ENCODE measurements around the gene SNAP23. TPM values are rescaled to one million over a fixed set of nuclear protein-coding genes. Genes with fewer than 3 reads are reported as not detected.

The SNAP23 gene
- total RNA-seq, 1 experiment from 2014 or later, result 31.2 TPM

DNA sequence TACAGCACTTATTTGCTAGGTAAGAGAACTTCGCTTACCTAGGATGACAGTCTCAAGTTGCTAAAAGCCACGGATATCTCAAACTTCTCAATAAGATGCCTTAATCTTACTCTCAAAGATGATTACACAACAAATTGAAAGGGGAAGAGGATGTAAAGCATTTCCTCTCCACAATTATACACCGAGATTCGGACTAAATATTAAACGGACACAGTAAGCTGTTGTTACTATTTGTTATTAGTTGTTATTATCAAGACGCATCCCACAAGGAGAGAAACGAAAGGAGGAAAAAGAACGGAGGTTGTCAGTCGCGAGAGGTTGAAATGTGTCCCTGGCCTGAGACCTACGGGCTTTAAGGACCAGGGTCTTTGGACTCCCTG, 5.2 kb upstream of the SNAP23 start:
- peaks cover 37% of the 10 kb centered on the region for H3K79me2 ChIP-seq (ENCODE audit: insufficient read depth, low read length)
- peak overlapping the region; percentile 87 to 97 for H3K4me3 ChIP-seq (replicated peaks in 1 of 2; ENCODE audit: low read depth in 1 of 2, low read length in 2 of 2)
- H3K9me2 ChIP-seq (ENCODE audit: insufficient read depth), result no peaks in the 10 kb centered on the region
- ChIA-PET RAD21 (ENCODE audit: low non-redundant PET in 1 of 2, low total read pairs in 2 of 2, uncharacterized antibody in 2 of 2, unreplicated experiment in 2 of 2) (no interaction called here), CTCF (no interaction called here), POLR2A (no interaction called here)
- peaks cover 10 to 16% of the 10 kb centered on the region in 2 experiments for H3K4me1 ChIP-seq (ENCODE audit: control insufficient read depth in 1 of 2, insufficient read depth in 2 of 2, low read length in 2 of 2)
- peak overlapping the region; percentile 86 for H3K9ac ChIP-seq (ENCODE audit: low read length)
- intact Hi-C loops (cut with micrococcal nuclease), result no loop called here
- H3K27me3 ChIP-seq (ENCODE audit: insufficient read depth, low read length), result no peaks in the 10 kb centered on the region
- no peak overlapping the region for H2AFZ ChIP-seq (ENCODE audit: low read depth, low read length, poor library complexity, severe bottlenecking)
- DNase-seq (ENCODE audit: low read depth, low spot score) (no peak), ATAC-seq (no peak)
- BruUV-seq (replicated peaks), result TSS peak; percentile 64
- H3K27ac ChIP-seq (ENCODE audit: low read depth, low read length), result peak overlapping the region; percentile 53
- TF ChIP-seq, protein P1, sequence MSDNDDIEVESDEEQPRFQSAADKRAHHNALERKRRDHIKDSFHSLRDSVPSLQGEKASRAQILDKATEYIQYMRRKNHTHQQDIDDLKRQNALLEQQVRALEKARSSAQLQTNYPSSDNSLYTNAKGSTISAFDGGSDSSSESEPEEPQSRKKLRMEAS (IDR thresholded peaks at IDR 0.05), result peak; percentile 5; the same call in 1 of the 2 replicates
- TF ChIP-seq SIN3A (IDR thresholded peaks at IDR 0.05; ENCODE audit: low read depth), result no peak
- no peaks in the 10 kb centered on the region for H3K36me3 ChIP-seq (ENCODE audit: control insufficient read depth in 1 of 2, insufficient read depth in 2 of 2, low read length in 2 of 2)
- H3K4me2 ChIP-seq (ENCODE audit: low read length), result peak overlapping the region; percentile 98
- no peaks in the 10 kb centered on the region for H4K20me1 ChIP-seq (ENCODE audit: insufficient read depth)
- H3K9me3 ChIP-seq (ENCODE audit: control insufficient read depth in 1 of 2, insufficient read depth in 1 of 2, low read depth in 1 of 2, low read length in 2 of 2), result no peaks in the 10 kb centered on the region

DNA sequence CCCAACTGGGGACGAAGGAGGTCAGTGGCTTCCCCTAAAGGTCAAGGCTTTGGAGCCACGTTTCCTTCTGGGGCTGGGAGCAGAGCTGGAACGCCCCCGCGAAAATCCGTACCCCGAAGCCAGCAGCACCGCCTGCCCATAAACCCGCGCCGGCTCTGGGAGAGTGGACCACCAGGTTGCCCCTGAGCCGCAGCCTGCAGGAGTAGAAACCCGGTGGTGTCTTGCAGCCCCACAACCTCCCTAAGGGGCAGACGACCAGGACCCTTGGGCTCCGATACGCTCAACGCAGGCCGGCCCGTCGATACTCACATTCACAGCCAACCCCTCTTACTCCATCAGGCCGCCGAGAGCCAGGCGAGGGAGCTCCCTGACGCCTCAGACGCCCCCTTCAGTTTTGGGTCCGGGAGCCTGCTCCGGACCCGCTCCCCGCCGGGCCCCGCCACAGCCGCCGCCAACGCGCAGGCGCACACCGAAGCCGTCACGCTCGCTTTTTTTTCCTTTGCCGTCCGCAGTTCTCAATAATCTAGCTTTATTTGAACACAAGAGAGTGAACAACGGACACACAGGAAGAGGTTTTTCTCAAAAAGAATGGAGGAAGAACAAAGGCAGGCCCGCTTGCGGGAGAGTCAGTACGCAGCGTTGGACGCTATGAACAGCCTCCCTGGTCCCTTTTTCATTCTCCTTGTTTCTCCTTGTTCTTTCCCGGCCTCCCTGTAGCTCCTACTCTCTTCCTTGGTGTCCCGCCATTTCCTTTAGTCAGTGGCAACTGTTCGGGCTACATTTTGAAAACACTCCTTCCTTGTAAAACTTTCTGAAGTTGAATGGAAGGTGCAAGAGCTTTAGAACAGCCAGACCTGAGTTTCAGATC, 4.5 kb upstream of the SNAP23 start, which contains the start of gene ZNF106:
TSS of gene ZNF106 (minus strand) at position 471 of the 868 bp plus-strand sequence. CDS start 18,852 bp downstream, outside the sequence.
- H3K27ac ChIP-seq (ENCODE audit: low read depth, low read length), result peak within 1 kb of the TSS; percentile 53
- peak within 1 kb of the TSS; percentile 86 for H3K9ac ChIP-seq (ENCODE audit: low read length)
- peaks cover 37% of the 10 kb centered on the region for H3K79me2 ChIP-seq (ENCODE audit: insufficient read depth, low read length)
- ATAC-seq (peak; percentile 63), DNase-seq (ENCODE audit: low read depth, low spot score) (peak; percentile 76)
- intact Hi-C loops (cut with micrococcal nuclease), result no loop called here
- no TSS peak for BruUV-seq (replicated peaks)
- peak within 1 kb of the TSS; percentile 87 to 97 for H3K4me3 ChIP-seq (replicated peaks in 1 of 2; ENCODE audit: low read depth in 1 of 2, low read length in 2 of 2)
- H2AFZ ChIP-seq (ENCODE audit: low read depth, low read length, poor library complexity, severe bottlenecking), result peak within 1 kb of the TSS; percentile 81
- RAD21 ChIA-PET (ENCODE audit: low non-redundant PET in 1 of 2, low total read pairs in 2 of 2, uncharacterized antibody in 2 of 2, unreplicated experiment in 2 of 2), result no interaction called here
- no peaks in the 10 kb centered on the region for H4K20me1 ChIP-seq (ENCODE audit: insufficient read depth)
- no peaks in the 10 kb centered on the region for H3K27me3 ChIP-seq (ENCODE audit: insufficient read depth, low read length)
- H3K36me3 ChIP-seq (ENCODE audit: control insufficient read depth in 1 of 2, insufficient read depth in 2 of 2, low read length in 2 of 2), result no peaks in the 10 kb centered on the region
- H3K4me1 ChIP-seq (ENCODE audit: control insufficient read depth in 1 of 2, insufficient read depth in 2 of 2, low read length in 2 of 2), result peaks cover 10 to 18% of the 10 kb centered on the region in 2 experiments
- POLR2A ChIA-PET, result interaction anchor here (0.8 kb wide), 1 partner anchor 55 kb away, joined by 3 read pairs; no protein-coding TSS in a partner anchor
- CTCF ChIA-PET, result interaction anchor here (1.3 kb wide), 1 partner anchor 19 kb away, joined by 3 read pairs; no protein-coding TSS in a partner anchor
- H3K9me3 ChIP-seq (ENCODE audit: control insufficient read depth in 1 of 2, insufficient read depth in 1 of 2, low read depth in 1 of 2, low read length in 2 of 2), result no peaks in the 10 kb centered on the region
- no peaks in the 10 kb centered on the region for H3K9me2 ChIP-seq (ENCODE audit: insufficient read depth)
- peak within 1 kb of the TSS; percentile 98 for H3K4me2 ChIP-seq (ENCODE audit: low read length)
- TF ChIP-seq ZFX (IDR thresholded peaks at IDR 0.05), result peak; percentile 24; the same call in 1 of the 2 replicates
- peak; percentile 53; the same call in 1 of the 2 replicates for TF ChIP-seq SP1 (IDR thresholded peaks at IDR 0.05; ENCODE audit: low read depth)
- peak; percentile 88 for TF ChIP-seq TCF7L2 (IDR thresholded peaks at IDR 0.05; ENCODE audit: borderline replicate concordance, extremely low read depth, insufficient read depth, insufficient read length)
- no peak for TF ChIP-seq EZH2 (IDR thresholded peaks at IDR 0.05)
- no peak for TF ChIP-seq FOSL1 (IDR thresholded peaks at IDR 0.05; ENCODE audit: low read depth)
- TF ChIP-seq, protein P2, sequence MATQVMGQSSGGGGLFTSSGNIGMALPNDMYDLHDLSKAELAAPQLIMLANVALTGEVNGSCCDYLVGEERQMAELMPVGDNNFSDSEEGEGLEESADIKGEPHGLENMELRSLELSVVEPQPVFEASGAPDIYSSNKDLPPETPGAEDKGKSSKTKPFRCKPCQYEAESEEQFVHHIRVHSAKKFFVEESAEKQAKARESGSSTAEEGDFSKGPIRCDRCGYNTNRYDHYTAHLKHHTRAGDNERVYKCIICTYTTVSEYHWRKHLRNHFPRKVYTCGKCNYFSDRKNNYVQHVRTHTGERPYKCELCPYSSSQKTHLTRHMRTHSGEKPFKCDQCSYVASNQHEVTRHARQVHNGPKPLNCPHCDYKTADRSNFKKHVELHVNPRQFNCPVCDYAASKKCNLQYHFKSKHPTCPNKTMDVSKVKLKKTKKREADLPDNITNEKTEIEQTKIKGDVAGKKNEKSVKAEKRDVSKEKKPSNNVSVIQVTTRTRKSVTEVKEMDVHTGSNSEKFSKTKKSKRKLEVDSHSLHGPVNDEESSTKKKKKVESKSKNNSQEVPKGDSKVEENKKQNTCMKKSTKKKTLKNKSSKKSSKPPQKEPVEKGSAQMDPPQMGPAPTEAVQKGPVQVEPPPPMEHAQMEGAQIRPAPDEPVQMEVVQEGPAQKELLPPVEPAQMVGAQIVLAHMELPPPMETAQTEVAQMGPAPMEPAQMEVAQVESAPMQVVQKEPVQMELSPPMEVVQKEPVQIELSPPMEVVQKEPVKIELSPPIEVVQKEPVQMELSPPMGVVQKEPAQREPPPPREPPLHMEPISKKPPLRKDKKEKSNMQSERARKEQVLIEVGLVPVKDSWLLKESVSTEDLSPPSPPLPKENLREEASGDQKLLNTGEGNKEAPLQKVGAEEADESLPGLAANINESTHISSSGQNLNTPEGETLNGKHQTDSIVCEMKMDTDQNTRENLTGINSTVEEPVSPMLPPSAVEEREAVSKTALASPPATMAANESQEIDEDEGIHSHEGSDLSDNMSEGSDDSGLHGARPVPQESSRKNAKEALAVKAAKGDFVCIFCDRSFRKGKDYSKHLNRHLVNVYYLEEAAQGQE (IDR thresholded peaks at IDR 0.05; ENCODE audit: low read depth), result no peak
- TF ChIP-seq EZH2phosphoT487 (IDR thresholded peaks at IDR 0.05; ENCODE audit: borderline replicate concordance), result no peak
- peak; percentile 60; the same call in 1 of the 2 replicates for TF ChIP-seq SIN3A (IDR thresholded peaks at IDR 0.05; ENCODE audit: low read depth)
- TF ChIP-seq, protein P3, sequence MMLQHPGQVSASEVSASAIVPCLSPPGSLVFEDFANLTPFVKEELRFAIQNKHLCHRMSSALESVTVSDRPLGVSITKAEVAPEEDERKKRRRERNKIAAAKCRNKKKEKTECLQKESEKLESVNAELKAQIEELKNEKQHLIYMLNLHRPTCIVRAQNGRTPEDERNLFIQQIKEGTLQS (IDR thresholded peaks at IDR 0.05), result no peak
- TF ChIP-seq, protein P4, sequence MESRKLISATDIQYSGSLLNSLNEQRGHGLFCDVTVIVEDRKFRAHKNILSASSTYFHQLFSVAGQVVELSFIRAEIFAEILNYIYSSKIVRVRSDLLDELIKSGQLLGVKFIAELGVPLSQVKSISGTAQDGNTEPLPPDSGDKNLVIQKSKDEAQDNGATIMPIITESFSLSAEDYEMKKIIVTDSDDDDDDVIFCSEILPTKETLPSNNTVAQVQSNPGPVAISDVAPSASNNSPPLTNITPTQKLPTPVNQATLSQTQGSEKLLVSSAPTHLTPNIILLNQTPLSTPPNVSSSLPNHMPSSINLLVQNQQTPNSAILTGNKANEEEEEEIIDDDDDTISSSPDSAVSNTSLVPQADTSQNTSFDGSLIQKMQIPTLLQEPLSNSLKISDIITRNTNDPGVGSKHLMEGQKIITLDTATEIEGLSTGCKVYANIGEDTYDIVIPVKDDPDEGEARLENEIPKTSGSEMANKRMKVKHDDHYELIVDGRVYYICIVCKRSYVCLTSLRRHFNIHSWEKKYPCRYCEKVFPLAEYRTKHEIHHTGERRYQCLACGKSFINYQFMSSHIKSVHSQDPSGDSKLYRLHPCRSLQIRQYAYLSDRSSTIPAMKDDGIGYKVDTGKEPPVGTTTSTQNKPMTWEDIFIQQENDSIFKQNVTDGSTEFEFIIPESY (IDR thresholded peaks at IDR 0.05; ENCODE audit: extremely low read depth, insufficient replicate concordance, low read length), result no peak
- TF ChIP-seq SRF (IDR thresholded peaks at IDR 0.05; ENCODE audit: low read depth), result peak; percentile 56
- TF ChIP-seq CBX3 (IDR thresholded peaks at IDR 0.05; ENCODE audit: low read depth), result peak; percentile 90
